Measurements from ENCODE around the gene ENGASE.

The ENGASE gene

GRCh38 chr17:79095345-79096055, 20.9 kb downstream of the ENGASE start:
- DNase-seq: no peak

GRCh38 chr17:79096477-79096876, 21.9 kb downstream of the ENGASE start:
- DNase-seq: no peak

- DNase-seq: no peak
These were observed 22.8 kb downstream of the ENGASE start for GRCh38 chr17:79097226-79098055.

- no peak for DNase-seq
These were observed 23.8 kb downstream of the ENGASE start for GRCh38 chr17:79098282-79098867.

- DNase-seq: no peak
These were observed 25.8 kb downstream of the ENGASE start for GRCh38 chr17:79100405-79100804.

GRCh38 chr17:79101111-79101673, 26.6 kb downstream of the ENGASE start:
- no peak for DNase-seq

GRCh38 chr17:79102214-79102613, 27.6 kb downstream of the ENGASE start:
- DNase-seq: no peak

- no peak for DNase-seq
These were observed 30.4 kb downstream of the ENGASE start for GRCh38 chr17:79104898-79105600.

GRCh38 chr17:79105937-79106336, 31.3 kb downstream of the ENGASE start:
- DNase-seq: no peak

- no peak for DNase-seq
These were observed 32.3 kb downstream of the ENGASE start for GRCh38 chr17:79106958-79107357.

GRCh38 chr17:79107499-79108231, 33.0 kb downstream of the ENGASE start:
- DNase-seq: no peak

GRCh38 chr17:79108232-79108850, 33.7 kb downstream of the ENGASE start:
- no peak for DNase-seq

GRCh38 chr17:79108870-79109269, 34.2 kb downstream of the ENGASE start:
- no peak for DNase-seq

GRCh38 chr17:79109584-79109983, 35.0 kb downstream of the ENGASE start:
- DNase-seq: no peak

- DNase-seq: no peak
These were observed 36.5 kb downstream of the ENGASE start for GRCh38 chr17:79111097-79111496.

GRCh38 chr17:79112471-79112870, 37.8 kb downstream of the ENGASE start:
- no peak for DNase-seq

- no peak for DNase-seq
These were observed 39.3 kb downstream of the ENGASE start for GRCh38 chr17:79113699-79114457.

- no peak for DNase-seq
These were observed 40.1 kb downstream of the ENGASE start for GRCh38 chr17:79114458-79115301.

GRCh38 chr17:79115487-79115886, 40.9 kb downstream of the ENGASE start:
- DNase-seq: no peak

All from activated CD4-positive, CD25-positive, alpha-beta regulatory T cell treated with anti-CD3 and anti-CD28 coated beads, Interleukin-2, amount 50 U/mL, for 72 hours (primary cell).